HG02759 (cell line): Measurements from ENCODE around the gene OVOL3.

Source experiments
- ATAC-seq: cut with Tn5 transposase; IDR thresholded peaks from one replicate; pipeline ENCODE4 v1.9.1; 2021; ENCODE audit warnings: mild to moderate bottlenecking, moderate library complexity; ENCODE audit not compliant: unreplicated experiment

The OVOL3 gene

DNA sequence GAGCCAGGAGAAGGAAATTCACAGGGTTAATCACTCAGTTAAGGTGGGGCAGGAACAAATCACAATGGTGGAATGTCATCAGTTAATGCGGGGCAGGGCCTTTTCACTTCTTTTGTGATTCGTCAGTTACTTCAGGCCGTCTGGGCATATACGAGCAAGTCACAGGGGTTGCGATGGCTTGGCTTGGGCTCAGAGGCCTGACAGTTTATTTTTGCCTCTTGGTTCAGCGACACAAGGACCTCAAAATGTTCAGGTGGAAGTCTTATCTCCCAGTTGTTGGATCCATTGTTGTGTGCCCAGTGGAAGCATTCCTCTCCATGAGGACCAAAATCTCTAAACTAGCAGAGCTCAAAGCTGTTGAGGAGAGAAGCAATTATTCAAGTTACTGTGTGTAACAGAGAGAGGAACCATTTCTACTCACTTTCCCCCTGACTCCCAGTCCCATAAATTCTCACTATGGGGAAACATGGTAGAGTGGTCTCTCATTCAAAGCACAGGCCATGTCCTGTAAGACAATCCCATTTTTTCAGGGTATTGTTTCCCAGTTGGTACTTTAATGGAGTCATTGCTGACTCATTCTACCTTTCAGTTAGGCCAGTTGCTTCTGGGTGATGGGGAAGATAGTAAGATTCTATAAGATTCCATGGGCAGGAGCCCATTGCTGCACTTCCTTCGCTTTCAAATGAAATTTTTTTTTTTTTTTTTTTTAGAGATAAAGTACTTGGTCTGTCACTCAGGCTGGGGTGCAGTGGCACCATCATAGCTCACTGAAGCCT is 50.1 kb downstream of the OVOL3 start:
- no peak for ATAC-seq
